ENCODE data around the gene GET3. TPM values are rescaled to one million over a fixed set of nuclear protein-coding genes. Genes with fewer than 3 reads are reported as not detected.
"Not testable (repeated sequence)": the region's sequence is repeated elsewhere in the genome, so short reads cannot be mapped to it uniquely, and the experiment has no call there.

The GET3 gene
- total RNA-seq, 1 donor from 2014 or later, result 65.0 TPM

- no peak for DNase-seq (ENCODE audit: extremely low read depth, low read depth, low spot score)
These were observed 53.5 kb downstream of the GET3 start for GRCh38 chr19:12790628-12791344.

GRCh38 chr19:12791345-12792050, 54.2 kb downstream of the GET3 start, which contains the start of gene JUNB:
JUNB (plus strand) TSS chr19:12791486; CDS start chr19:12791772, 286 bp downstream.
- DNase-seq (ENCODE audit: extremely low read depth, low read depth, low spot score), result no peak

GRCh38 chr19:12792051-12792852, 55.0 kb downstream of the GET3 start:
- DNase-seq (ENCODE audit: extremely low read depth, low read depth, low spot score), result no peak

- DNase-seq (ENCODE audit: extremely low read depth, low read depth, low spot score), result no peak
These were observed 55.6 kb downstream of the GET3 start for GRCh38 chr19:12792853-12793289.

- DNase-seq (ENCODE audit: extremely low read depth, low read depth, low spot score), result no peak
These were observed 56.2 kb downstream of the GET3 start for GRCh38 chr19:12793290-12794195.

GRCh38 chr19:12794196-12794941, 57.1 kb downstream of the GET3 start:
- DNase-seq (ENCODE audit: extremely low read depth, low read depth, low spot score), result no peak

- DNase-seq (ENCODE audit: extremely low read depth, low read depth, low spot score), result no peak
These were observed 57.7 kb downstream of the GET3 start for GRCh38 chr19:12794971-12795381.

- DNase-seq (ENCODE audit: extremely low read depth, low read depth, low spot score), result no peak
These were observed 59.1 kb downstream of the GET3 start for GRCh38 chr19:12796146-12797071.

- DNase-seq (ENCODE audit: extremely low read depth, low read depth, low spot score), result no peak
These were observed 59.9 kb downstream of the GET3 start for GRCh38 chr19:12797141-12797587.

- DNase-seq (ENCODE audit: extremely low read depth, low read depth, low spot score), result not testable (repeated sequence)
These were observed 60.3 kb downstream of the GET3 start for GRCh38 chr19:12797607-12798006.

Other genes with a start within 250 kb of the GET3 start
- gene ZNF564, start 186.0 kb upstream of the GET3 start, total RNA-seq, result 3.4 and 6.2 TPM in 2 replicates
- 8.1 and 8.6 TPM in 2 replicates for gene ZNF490, start 126.7 kb upstream of the GET3 start, total RNA-seq
- 13.0 and 13.5 TPM in 2 replicates for gene ZNF791, start 126.6 kb upstream of the GET3 start, total RNA-seq
- gene MAN2B1, start 70.8 kb upstream of the GET3 start, total RNA-seq, result 108 and 113 TPM in 2 replicates
- 10.2 and 13.8 TPM in 2 replicates for gene WDR83, start 70.7 kb upstream of the GET3 start, total RNA-seq
- gene DHPS, start 55.6 kb upstream of the GET3 start, total RNA-seq, result 86.9 and 87.5 TPM in 2 replicates
- 2.1 TPM in 1 of 2 replicates, not detected in the other for gene GNG14, start 49.5 kb upstream of the GET3 start, total RNA-seq
- 8.0 and 12.1 TPM in 2 replicates for gene FBXW9, start 40.9 kb upstream of the GET3 start, total RNA-seq
- gene TNPO2, start 13.6 kb upstream of the GET3 start, total RNA-seq, result 56.9 and 60.2 TPM in 2 replicates
- gene TRIR, start 2.8 kb upstream of the GET3 start, total RNA-seq, result 380 and 408 TPM in 2 replicates
- not detected in 2 replicates for gene BEST2, start 14.3 kb downstream of the GET3 start, total RNA-seq
- gene HOOK2, start 38.1 kb downstream of the GET3 start, total RNA-seq, result 24.9 and 33.1 TPM in 2 replicates
- 110 and 298 TPM in 2 replicates for gene JUNB, start 54.0 kb downstream of the GET3 start, total RNA-seq
- 325 and 362 TPM in 2 replicates for gene PRDX2, start 64.3 kb downstream of the GET3 start, total RNA-seq
- gene THSD8, start 64.6 kb downstream of the GET3 start, total RNA-seq, result not detected in 2 replicates
- gene RNASEH2A, start 69.1 kb downstream of the GET3 start, total RNA-seq, result 16.4 and 17.2 TPM in 2 replicates
- gene RTBDN, start 97.1 kb downstream of the GET3 start, total RNA-seq, result not detected in 2 replicates
- gene MAST1, start 101.0 kb downstream of the GET3 start, total RNA-seq, result 0.64 and 3.2 TPM in 2 replicates
- gene DNASE2, start 144.0 kb downstream of the GET3 start, total RNA-seq, result 40.1 and 56.4 TPM in 2 replicates
- not detected in 2 replicates for gene KLF1, start 149.7 kb downstream of the GET3 start, total RNA-seq
- 17.7 and 35.7 TPM in 2 replicates for gene GCDH, start 153.7 kb downstream of the GET3 start, total RNA-seq
- gene SYCE2, start 181.8 kb downstream of the GET3 start, total RNA-seq, result 0.64 TPM in 1 of 2 replicates, not detected in the other
- gene FARSA, start 196.2 kb downstream of the GET3 start, total RNA-seq, result 74.0 TPM in 2 replicates
- gene CALR, start 201.1 kb downstream of the GET3 start, total RNA-seq, result 1,355 and 1,382 TPM in 2 replicates
- gene RAD23A, start 208.4 kb downstream of the GET3 start, total RNA-seq, result 86.7 and 105 TPM in 2 replicates
- gene GADD45GIP1, start 219.7 kb downstream of the GET3 start, total RNA-seq, result 58.2 and 64.6 TPM in 2 replicates
- 0.05 TPM in 1 of 2 replicates, not detected in the other for gene DAND5, start 232.1 kb downstream of the GET3 start, total RNA-seq